Measurements from ENCODE around the gene RTP2. TPM values are rescaled to one million over a fixed set of nuclear protein-coding genes. Genes with fewer than 3 reads are reported as not detected.
"Not testable (repeated sequence)": the region's sequence is repeated elsewhere in the genome, so short reads cannot be mapped to it uniquely, and the experiment has no call there.

The RTP2 gene
- total RNA-seq, 1 donor from 2014 or later, result not detected

DNA sequence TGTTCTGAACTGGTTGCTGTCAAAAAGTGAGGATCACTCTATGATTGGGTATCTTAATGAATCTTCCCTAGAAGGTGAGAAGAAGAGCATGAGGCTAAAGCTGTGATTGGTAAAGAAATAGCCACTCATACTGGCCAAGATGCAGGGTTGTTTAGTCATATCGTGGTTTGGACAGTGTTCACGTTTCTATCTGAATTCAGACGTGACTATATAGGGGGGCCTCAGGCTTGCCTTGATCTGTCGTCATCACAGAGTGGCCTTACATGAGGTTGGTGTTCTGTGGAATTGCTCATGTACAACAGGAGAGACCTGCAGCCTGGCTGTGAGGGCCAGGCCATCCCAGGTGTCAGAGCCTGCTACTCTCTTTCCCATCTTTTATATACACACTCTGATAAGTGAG lies 12.4 kb downstream of the RTP2 start:
- TF ChIP-seq CTCF (IDR thresholded peaks at IDR 0.05; ENCODE audit: borderline replicate concordance), result no peak
- Histone ChIP-seq H3K36me3 (no peaks in the 10 kb centered on the region), H3K9me3 (replicated peaks) (peaks cover 21% of the 10 kb centered on the region), H3K27me3 (ENCODE audit: low read depth) (peaks cover 17% of the 10 kb centered on the region), H3K27ac (replicated peaks) (no peak overlapping the region), H3K4me1 (no peaks in the 10 kb centered on the region), H3K4me3 (no peak overlapping the region)
- DNase-seq, result no peak
- intact Hi-C loops (cut with micrococcal nuclease), result no loop called here

DNA sequence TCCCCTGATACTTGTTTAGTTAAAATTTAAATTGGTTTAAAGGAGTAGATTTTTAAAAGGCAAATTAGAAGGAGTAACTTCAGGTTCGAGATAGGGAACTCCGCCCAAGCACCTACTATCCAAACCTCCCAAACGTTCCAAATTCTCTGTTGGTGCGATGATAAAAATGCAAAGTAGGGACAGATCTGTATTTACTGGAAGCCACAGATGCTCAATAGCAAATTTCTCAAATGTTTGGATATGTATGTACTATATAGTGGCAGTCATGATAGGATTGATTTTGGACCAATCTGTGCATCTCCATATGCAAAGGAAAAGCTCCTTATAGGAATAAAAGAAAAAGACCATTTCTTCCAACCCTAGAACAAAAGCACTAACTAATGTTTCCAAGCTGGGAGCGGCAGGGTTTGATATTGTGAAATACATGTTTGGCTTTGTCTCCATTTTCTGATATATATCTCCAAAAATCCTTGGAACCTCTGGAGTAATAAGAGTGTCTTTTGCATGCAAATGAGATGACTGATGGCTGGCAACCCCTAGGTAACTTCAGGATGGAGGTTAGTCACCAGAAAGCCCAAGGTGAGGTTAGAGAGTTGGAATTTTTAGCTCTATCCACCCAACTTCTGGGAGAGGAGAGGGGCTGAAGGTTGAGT lies 15.6 kb downstream of the RTP2 start:
- DNase-seq, result no peak
- Histone ChIP-seq H3K27ac (replicated peaks) (no peak overlapping the region), H3K4me1 (no peaks in the 10 kb centered on the region), H3K4me3 (no peak overlapping the region), H3K9me3 (replicated peaks) (peaks cover 26% of the 10 kb centered on the region), H3K36me3 (no peaks in the 10 kb centered on the region), H3K27me3 (ENCODE audit: low read depth) (peaks cover 17% of the 10 kb centered on the region)
- no peak for TF ChIP-seq CTCF (IDR thresholded peaks at IDR 0.05; ENCODE audit: borderline replicate concordance)
- intact Hi-C loops (cut with micrococcal nuclease), result no loop called here

- Histone ChIP-seq H3K27ac (replicated peaks) (no peak overlapping the region), H3K4me3 (no peak overlapping the region), H3K9me3 (replicated peaks) (peaks cover 26% of the 10 kb centered on the region), H3K27me3 (ENCODE audit: low read depth) (peaks cover 17% of the 10 kb centered on the region), H3K4me1 (no peaks in the 10 kb centered on the region), H3K36me3 (no peaks in the 10 kb centered on the region)
- TF ChIP-seq CTCF (IDR thresholded peaks at IDR 0.05; ENCODE audit: borderline replicate concordance), result no peak
- intact Hi-C loops (cut with micrococcal nuclease), result no loop called here
- no peak for DNase-seq
Measured at GRCh38 chr3:187685948-187686347, 16.4 kb downstream of the RTP2 start.

DNA sequence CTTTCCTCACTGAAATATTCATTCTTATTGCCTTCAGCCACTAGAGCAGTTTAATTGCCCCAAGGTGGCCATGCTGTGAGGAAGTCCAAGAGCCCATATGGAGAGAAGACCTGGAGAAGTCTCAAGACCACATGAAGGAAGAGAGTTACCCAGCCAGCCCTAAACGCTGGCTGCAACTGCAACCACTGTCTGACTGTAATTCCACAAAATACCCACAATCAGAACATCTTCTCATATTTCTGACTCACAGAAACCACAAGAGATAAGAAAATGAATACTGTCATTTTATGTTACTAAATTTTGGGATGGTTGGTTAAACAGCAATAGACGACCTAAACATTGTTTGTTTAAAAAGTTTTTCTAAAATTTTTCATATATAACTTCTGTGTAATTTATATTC lies 17.5 kb downstream of the RTP2 start:
- H3K27me3 ChIP-seq (ENCODE audit: low read depth), result peaks cover 25% of the 10 kb centered on the region

GRCh38 chr3:187684444-187684843 lies 17.9 kb downstream of the RTP2 start:
- intact Hi-C loops (cut with micrococcal nuclease), result no loop called here
- H3K4me3 ChIP-seq, result no peak overlapping the region
- no peak for DNase-seq
- TF ChIP-seq CTCF (IDR thresholded peaks at IDR 0.05; ENCODE audit: borderline replicate concordance), result no peak
- no peak overlapping the region for H3K27ac ChIP-seq (replicated peaks)
- peaks cover 27% of the 10 kb centered on the region for H3K27me3 ChIP-seq (ENCODE audit: low read depth)
- H3K4me1 ChIP-seq, result peaks cover 1% of the 10 kb centered on the region
- peaks cover 26% of the 10 kb centered on the region for H3K9me3 ChIP-seq (replicated peaks)
- H3K36me3 ChIP-seq, result no peaks in the 10 kb centered on the region

More for the DNA sequence above, 17.5 kb downstream of the RTP2 start:
- no peaks in the 10 kb centered on the region for H3K36me3 ChIP-seq
- H3K27ac ChIP-seq (replicated peaks), result no peak overlapping the region
- H3K9me3 ChIP-seq (replicated peaks), result peaks cover 26% of the 10 kb centered on the region
- no peaks in the 10 kb centered on the region for H3K4me1 ChIP-seq
- DNase-seq, result no peak
- no peak overlapping the region for H3K4me3 ChIP-seq
- no peak for TF ChIP-seq CTCF (IDR thresholded peaks at IDR 0.05; ENCODE audit: borderline replicate concordance)
- intact Hi-C loops (cut with micrococcal nuclease), result no loop called here

DNA sequence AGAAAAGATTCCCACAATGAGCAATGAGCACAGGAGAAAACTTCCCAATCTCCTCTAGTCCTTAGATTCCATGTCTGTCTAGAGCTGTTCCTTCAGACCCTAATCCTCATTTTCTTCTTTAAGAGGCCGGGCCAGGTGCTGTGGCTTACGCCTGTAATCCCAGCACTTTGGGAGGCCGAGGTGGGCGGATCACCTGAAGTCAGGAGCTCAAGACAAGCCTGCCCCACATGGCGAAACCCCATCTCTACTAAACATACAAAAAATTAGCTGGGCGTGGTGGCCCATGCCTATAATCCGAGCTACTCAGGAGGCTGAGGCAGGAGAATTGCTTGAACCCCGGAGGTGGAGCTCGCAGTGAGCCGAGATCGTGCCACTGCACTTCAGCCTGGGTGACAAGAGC lies 20.6 kb downstream of the RTP2 start:
- H3K9me3 ChIP-seq (replicated peaks), result peaks cover 22% of the 10 kb centered on the region

More for the DNA sequence above, 20.6 kb downstream of the RTP2 start:
- H3K27me3 ChIP-seq (ENCODE audit: low read depth), result peaks cover 14% of the 10 kb centered on the region
- H3K27ac ChIP-seq (replicated peaks); DNase-seq; H3K4me3 ChIP-seq; H3K36me3 ChIP-seq; intact Hi-C loops (cut with micrococcal nuclease): not testable (repeated sequence)
- H3K4me1 ChIP-seq, result peaks cover 10% of the 10 kb centered on the region
